Stimulated activated naive CD4-positive, alpha-beta T cell treated with Interleukin-2 at 50 U/mL for 16 hours (primary cell): ENCODE data around the gene DDIT3.

ENCODE experiments used
- DNase-seq: peaks from one replicate; lab custom pipeline; 2025; lab: John Stamatoyannopoulos, UW

Gene DDIT3

DNA sequence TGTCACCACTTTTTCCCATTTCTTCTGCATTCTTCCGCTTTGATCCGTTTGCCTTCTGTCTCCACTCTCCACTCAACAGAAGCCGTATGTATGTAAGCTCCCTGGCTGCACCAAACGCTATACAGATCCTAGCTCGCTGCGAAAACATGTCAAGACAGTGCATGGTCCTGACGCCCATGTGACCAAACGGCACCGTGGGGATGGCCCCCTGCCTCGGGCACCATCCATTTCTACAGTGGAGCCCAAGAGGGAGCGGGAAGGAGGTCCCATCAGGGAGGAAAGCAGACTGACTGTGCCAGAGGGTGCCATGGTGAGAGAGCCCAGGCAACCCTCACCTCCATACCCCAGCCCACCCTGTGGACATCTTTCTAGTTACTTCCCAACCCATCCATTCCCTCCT, 52.4 kb downstream of the DDIT3 start:
- DNase-seq: no peak

DNA sequence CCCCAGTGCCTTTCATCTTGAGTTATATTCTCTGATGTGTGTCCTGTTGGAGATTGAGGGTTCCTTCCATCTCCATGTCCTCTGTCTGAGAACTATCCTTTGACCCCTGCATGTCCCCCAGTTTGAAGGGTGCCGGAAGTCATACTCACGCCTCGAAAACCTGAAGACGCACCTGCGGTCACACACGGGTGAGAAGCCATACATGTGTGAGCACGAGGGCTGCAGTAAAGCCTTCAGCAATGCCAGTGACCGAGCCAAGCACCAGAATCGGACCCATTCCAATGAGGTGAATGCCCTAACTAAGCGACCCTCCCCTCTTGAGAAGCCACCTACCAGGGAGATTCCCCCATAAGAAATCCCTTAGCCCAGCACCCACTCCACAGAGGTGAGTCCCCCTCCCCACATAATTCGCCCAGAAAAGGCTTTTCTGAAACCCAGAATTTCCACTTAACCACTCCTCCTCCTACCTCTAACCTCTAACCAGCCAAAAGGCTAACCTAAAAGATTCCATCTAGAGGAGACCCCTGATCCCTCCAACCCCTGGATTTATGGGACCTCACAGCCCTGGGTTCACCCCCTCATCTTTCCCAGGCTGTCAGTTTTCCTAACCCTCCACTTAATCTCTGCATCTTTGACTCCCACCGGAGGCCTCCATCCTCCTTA, 53.0 kb downstream of the DDIT3 start:
- no peak for DNase-seq
